Cardiac septum (tissue), 1 donor: ENCODE measurements around the gene SPEG. TPM values are rescaled to one million over a fixed set of nuclear protein-coding genes. Genes with fewer than 3 reads are reported as not detected.

ENCODE experiments used
- DNase-seq: peaks from one replicate; pipeline ENCODE4 v3.0.0-alpha.2; 2020; ENCODE audit warnings: low spot score
- intact Hi-C: fragments of 100-400 bp; cut with DNase I; formaldehyde crosslinking; loops from one replicate; pipeline ENCODE4 v1.14.0; 2022
- total RNA-seq: library from RNA; stranded (reverse); fragmentation: NEBNext Ultra II Directional; extraction: Animal tissue kit (Norgen Biotek cat#: 25700); gene quantifications from one replicate; pipeline ENCODE4 v1.2.1, GENCODE V29; 2021
- donor health status: DM: no; HTN: no; CAD: no.

SPEG gene
- total RNA-seq, 1 donor from 2014 or later: 199 TPM

- intact Hi-C loops: no loop called here
- DNase-seq: no peak
Measured at GRCh38 chr2:219485201-219485580, 50.5 kb downstream of the SPEG start.

DNA sequence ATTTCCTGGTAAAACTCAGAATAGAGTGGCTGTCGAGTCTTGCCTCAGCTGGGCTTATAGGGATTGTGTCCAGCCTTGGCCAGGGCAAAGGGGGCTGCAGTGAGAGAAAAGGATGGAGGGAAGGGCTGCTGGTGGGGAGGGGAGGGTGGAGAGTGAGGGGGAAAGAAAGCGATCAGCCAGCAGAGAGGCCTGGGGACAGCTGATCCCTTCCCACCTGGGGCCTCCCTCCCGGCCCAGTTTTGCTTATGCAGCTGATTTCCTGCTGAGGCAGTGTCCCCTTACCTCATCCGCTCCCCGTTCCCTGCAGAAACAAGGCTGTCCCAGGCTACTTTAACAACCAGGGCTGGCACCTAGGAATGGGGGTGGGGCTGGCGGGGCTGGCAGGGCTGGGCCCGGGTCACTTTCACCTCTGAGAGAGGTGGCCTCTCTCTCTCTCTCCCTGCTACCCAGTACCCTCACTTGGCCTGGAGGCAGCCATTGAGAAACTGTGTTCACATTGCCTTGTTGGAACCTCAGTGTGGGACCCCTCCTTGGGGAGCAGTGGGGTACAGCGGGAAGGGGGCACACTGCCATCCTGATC is 51.8 kb downstream of the SPEG start:
- DNase-seq: no peak

GRCh38 chr2:219488149-219488843 is 53.7 kb downstream of the SPEG start:
- intact Hi-C loops: no loop called here
- DNase-seq: no peak

More for the DNA sequence above, 51.8 kb downstream of the SPEG start:
- intact Hi-C loops: no loop called here

DNA sequence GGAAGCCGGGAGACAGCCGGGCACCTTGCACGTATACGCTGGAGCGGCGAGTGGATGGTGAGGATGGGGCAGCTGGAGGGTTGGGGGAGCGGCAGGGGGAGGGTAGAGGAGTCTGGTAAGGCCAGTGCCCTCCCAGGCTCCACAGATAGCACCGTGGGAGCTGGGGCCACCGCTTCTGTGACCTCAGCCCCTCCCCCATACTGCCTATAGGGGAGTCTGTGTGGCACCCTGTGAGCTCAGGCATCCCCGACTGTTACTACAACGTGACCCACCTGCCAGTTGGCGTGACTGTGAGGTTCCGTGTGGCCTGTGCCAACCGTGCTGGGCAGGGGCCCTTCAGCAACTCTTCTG is 54.2 kb downstream of the SPEG start:
- no peak for DNase-seq
- intact Hi-C loops: no loop called here

DNA sequence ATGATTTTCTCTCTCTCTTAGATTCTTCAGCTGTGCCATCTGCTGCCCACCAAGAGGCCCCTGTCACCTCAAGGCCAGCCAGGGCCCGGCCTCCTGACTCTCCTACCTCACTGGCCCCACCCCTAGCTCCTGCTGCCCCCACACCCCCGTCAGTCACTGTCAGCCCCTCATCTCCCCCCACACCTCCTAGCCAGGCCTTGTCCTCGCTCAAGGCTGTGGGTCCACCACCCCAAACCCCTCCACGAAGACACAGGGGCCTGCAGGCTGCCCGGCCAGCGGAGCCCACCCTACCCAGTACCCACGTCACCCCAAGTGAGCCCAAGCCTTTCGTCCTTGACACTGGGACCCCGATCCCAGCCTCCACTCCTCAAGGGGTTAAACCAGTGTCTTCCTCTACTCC is 54.7 kb downstream of the SPEG start:
- DNase-seq: no peak
- intact Hi-C loops: no loop called here

DNA sequence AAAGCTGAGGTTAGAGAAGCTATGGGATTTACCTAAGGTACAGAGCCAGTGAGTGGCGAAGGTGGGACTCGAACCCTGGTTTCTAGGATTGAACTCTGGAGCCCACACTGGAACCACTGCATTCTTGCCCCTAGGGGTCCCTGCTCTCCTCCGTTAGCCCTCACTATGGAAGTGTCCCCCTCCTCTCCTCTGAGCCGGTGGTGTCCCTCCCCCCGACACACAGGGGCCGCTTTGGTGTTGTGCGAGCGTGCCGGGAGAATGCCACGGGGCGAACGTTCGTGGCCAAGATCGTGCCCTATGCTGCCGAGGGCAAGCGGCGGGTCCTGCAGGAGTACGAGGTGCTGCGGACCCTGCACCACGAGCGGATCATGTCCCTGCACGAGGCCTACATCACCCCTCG is 55.5 kb downstream of the SPEG start:
- no peak for DNase-seq
- intact Hi-C loops: no loop called here

GRCh38 chr2:219490600-219491130 is 56.0 kb downstream of the SPEG start:
- intact Hi-C loops: no loop called here
- DNase-seq: no peak

DNA sequence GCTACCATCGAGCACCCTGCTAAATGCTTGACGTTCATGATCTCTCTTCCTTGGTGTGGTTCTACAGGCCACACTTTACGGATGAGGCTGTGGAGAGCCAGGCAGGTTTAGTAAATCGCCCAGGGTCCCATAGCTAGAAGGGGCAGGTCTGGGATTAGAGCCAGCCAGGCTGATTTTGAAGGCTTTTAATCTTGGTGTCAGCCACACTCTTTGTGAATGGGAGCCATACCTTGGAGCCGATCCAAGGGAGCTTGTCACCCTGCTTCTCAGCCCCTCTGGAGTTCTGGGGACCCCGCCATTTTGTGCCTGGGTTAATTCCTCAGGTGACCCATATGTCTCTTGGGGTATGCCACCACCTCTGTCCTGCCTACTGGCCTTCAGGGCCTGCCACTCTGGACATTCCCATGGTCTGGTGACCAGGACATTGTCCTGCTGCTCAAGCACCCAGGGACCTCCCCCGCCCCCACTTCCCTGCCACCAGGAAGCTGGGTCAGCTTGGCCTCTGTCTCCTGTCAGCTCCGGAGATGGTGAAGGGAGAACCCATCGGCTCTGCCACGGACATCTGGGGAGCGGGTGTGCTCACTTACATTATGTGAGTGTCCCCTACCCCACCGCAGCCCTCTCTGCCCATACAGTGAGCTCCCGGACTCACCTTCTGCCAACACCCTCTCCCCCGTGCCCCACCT is 56.8 kb downstream of the SPEG start:
- DNase-seq: no peak
- intact Hi-C loops: no loop called here

DNA sequence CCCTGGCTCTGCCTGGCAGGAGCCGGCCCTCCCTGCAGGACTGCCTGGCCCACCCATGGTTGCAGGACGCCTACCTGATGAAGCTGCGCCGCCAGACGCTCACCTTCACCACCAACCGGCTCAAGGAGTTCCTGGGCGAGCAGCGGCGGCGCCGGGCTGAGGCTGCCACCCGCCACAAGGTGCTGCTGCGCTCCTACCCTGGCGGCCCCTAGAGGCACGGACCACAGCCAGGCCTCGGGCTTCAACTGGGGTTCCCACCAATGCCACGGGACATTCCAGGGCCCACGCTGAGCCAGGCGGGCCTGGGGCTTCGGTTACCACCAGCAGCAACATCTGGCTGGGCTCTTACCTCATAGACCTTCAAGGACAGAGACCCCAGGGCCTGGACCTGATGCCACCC is 57.9 kb downstream of the SPEG start:
- intact Hi-C loops: no loop called here
- no peak for DNase-seq

DNA sequence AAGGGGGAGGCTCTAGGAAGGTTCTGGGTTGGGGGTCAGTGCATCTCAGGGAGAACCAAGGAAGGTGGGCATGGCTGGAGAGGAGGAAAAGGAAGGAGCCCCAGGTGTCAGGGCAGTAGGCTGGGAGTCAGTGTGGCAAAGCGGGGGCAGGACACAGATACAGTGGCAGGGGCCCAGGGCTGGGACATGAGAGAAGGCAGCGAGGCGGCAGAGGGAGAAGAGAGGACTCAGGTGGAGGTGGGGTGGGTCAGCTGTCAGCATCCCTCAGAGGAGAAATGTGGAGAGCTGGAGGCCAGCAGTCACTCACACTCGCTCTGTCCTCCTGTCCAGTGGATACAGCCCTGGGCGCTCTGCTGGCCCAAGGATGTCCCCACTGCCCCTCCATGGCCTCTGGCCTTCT is 58.4 kb downstream of the SPEG start:
- DNase-seq: no peak
- intact Hi-C loops: no loop called here

- no peak for DNase-seq
- intact Hi-C loops: no loop called here
Measured at GRCh38 chr2:219494952-219495530, 60.4 kb downstream of the SPEG start.

- DNase-seq: no peak
- intact Hi-C loops: no loop called here
Measured at GRCh38 chr2:219495531-219496122, 61.0 kb downstream of the SPEG start.

DNA sequence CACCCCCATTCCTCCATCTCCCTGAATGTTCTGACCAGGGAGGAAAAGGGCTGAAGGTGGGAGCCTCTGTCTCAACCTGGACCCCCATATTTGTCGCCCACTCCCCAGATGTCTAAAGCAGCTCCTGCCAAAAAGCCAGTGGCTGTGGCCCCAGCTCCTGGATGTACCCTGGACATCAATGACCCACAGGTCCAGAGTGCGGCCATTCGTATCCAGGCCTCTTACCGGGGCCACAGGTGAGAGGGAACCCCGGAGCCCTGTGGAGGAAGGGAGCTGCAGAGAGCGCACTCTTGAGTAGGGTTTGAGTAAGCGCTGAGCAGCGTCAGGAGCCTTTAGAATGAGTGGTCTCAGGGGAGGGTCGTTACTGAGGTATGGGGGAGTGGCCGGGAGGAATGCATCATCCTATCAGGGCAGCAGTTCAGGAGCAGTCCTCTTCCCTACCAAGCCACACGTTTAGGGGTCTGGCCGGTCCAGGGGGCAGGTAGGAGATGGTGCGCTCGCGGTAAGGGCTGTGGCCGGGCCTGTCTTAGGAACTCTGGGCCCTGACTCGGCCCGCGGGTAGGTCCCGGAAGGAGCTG is 61.7 kb downstream of the SPEG start:
- DNase-seq: no peak
- intact Hi-C loops: no loop called here

DNA sequence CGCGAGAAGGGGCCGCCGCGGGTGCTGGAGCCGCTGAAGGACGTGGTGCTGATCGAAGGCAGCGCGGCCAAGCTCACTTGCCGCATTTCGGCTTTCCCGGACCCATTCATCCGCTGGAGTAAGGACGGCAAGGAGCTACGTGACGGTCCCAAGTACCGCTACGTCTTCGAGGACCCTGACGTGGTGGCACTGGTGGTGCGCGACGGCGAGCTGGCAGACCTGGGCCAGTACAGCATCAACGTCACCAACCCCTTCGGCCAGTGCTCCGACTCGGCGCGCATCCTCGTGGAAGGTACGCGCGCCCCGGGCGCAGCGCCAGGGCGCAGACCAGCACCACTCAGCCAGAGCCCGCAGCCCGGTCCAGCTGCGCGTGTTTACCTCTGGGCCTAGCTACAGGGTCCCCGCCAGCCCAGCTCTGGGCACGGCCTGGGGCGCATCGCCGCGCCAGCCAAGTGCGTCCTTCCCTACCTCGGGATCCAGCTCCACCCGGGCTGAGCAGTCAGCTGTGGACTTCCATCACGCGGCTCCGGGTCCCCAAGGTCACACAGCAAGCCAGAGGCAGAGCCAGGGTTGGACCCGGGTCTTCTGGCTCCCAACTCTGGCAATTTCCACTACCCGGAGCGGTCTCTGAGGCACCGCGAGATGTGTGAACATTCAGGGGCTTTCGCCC is 62.3 kb downstream of the SPEG start:
- intact Hi-C loops: no loop called here
- DNase-seq: no peak

GRCh38 chr2:219497495-219498279 is 63.0 kb downstream of the SPEG start:
- intact Hi-C loops: loop anchor here (2.0 kb wide), 1 partner anchor 37 kb away; no protein-coding TSS in a partner anchor
- peak; percentile 96 for DNase-seq

DNA sequence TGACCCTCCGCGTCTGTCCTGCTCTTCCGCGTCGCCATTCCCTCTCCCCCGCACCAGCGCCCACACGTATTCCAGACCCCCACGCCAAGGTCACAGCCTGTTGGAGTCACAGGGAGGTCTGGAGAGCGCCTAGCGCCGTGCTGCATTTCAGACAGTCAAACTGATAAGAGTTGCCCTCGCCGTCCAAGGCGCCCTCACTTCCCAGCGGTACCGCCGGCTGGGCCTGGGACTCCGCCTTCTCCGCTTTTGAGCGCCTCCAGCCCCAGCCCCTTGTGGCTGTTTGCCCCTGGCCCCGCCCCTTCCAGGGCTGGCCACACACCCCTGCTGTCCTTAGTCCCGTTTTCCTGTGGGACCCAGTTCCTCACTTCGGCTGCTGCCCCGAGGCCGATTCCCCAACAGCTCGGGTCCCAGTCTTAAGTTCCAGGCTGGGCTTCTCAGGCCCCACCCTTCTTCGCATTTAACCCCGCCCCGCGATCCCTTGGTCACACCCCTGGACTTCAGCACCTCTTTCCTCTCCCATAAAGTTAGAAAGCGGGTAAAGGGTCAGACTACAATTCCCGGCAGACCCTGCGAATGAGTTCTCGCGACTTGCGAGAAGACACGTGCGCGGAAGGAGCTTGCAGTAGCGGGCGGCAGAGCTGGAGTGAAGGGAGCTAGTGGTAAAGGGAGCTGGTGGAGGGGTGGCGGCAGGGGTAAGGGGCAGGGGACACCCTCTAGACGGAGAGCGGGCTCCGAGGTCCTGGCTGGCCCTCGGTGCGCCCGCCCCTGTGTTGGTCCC is 63.8 kb downstream of the SPEG start, which contains the start of gene GMPPA:
GMPPA (plus strand) TSS at position 612 of the 778 bp plus-strand sequence. CDS start 1,085 bp downstream, outside the sequence.
- peak; percentile 99 for DNase-seq
- intact Hi-C loops: loop anchor here (2.0 kb wide), 1 partner anchor 38 kb away; no protein-coding TSS in a partner anchor

- DNase-seq: no peak
- intact Hi-C loops: loop anchor here (2.0 kb wide), 1 partner anchor 38 kb away; no protein-coding TSS in a partner anchor
Measured at GRCh38 chr2:219499058-219499307, 64.3 kb downstream of the SPEG start.

GRCh38 chr2:219499555-219499954 is 64.9 kb downstream of the SPEG start:
- intact Hi-C loops: loop anchor here (2.0 kb wide), 1 partner anchor 39 kb away; no protein-coding TSS in a partner anchor
- DNase-seq: no peak
